Measurements from ENCODE around the gene MCIDAS.

DNA sequence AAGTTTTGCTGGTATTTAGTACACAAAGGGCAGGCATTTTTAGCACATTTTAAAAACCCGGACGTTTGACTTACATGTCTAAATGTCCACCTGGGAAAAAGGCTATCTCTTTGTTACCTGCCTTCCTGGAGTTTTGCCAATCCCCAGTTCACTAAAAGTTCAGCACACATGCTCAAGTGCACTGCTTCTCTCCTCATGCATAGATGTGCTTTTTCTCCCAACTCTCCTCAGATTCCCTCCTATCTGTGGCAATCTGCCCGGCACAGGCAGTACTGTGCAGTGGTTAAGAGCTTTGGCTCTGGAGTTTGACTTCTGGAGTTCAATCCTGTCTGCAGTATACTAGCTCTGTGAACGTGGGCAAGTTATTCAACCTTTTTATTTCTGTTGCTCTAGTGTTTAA, 14.6 kb upstream of the MCIDAS start:
- TF ChIP-seq, protein P1, sequence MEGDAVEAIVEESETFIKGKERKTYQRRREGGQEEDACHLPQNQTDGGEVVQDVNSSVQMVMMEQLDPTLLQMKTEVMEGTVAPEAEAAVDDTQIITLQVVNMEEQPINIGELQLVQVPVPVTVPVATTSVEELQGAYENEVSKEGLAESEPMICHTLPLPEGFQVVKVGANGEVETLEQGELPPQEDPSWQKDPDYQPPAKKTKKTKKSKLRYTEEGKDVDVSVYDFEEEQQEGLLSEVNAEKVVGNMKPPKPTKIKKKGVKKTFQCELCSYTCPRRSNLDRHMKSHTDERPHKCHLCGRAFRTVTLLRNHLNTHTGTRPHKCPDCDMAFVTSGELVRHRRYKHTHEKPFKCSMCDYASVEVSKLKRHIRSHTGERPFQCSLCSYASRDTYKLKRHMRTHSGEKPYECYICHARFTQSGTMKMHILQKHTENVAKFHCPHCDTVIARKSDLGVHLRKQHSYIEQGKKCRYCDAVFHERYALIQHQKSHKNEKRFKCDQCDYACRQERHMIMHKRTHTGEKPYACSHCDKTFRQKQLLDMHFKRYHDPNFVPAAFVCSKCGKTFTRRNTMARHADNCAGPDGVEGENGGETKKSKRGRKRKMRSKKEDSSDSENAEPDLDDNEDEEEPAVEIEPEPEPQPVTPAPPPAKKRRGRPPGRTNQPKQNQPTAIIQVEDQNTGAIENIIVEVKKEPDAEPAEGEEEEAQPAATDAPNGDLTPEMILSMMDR (IDR thresholded peaks at IDR 0.05; ENCODE audit: borderline replicate concordance, extremely low read depth, low read length, poor library complexity, severe bottlenecking) = no peak
- TF ChIP-seq EZH2 (IDR thresholded peaks at IDR 0.05; ENCODE audit: borderline replicate concordance, low read depth, low read length, severe bottlenecking) = no peak

Measured in DND-41 (cell line).